ENCODE results near the gene PAQR5. TPM values are rescaled to one million over a fixed set of nuclear protein-coding genes. Genes with fewer than 3 reads are reported as not detected.

PAQR5 gene
- total and polyA plus RNA-seq, 9 of the 15 experiments (the other 6 are each of a cell fraction or from before 2014, with no cell fraction given) = 0.04 to 0.08 TPM; not detected in 7

DNA sequence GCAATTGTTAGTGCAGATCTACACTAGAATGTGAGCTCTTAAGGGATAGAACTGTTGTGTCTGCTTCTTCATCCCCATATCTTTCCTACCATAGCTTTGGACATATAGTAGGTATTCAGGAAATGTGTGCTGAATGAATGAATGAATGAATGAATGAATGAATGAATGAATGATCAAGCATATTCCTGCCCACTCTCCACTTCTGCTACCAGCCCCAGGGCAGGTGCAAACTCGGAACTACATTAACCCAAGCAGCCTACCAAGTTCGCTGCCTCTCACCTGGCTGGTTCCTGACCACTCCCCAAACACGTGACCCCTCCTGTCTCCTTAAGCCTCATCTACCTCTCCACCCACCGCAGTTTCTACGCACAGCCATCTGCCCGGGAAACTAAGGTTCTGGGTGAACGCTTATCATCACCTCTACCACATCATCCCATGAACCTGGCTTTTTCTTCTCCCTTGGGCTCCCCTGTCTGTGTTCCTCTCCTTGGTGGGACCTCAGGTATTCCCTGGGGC, 26.8 kb downstream of the PAQR5 start:
- intact Hi-C loops (cut with micrococcal nuclease) = no loop called here

More for the DNA sequence above, 26.8 kb downstream of the PAQR5 start:
- no peak overlapping the region for H3K9ac ChIP-seq (ENCODE audit: insufficient read depth in 1 of 2, low read depth in 2 of 2, low read length in 2 of 2)
- H3K36me3 ChIP-seq (ENCODE audit: control insufficient read depth, insufficient read depth, low read length) = no peaks in the 10 kb centered on the region
- TF ChIP-seq GTF2A2 (tag; IDR thresholded peaks at IDR 0.05) (no peak), ZNF24 (IDR thresholded peaks at IDR 0.05) (peak; percentile 91), HOXB6 (CRISPR knock-in tag; IDR thresholded peaks at IDR 0.05; ENCODE audit: borderline replicate concordance) (no peak), KHSRP (IDR thresholded peaks at IDR 0.05) (no peak), FOXJ3 (CRISPR knock-in tag; IDR thresholded peaks at IDR 0.05) (no peak), ZNF146 (CRISPR knock-in tag; IDR thresholded peaks at IDR 0.05; ENCODE audit: unreplicated experiment) (no peak), E2F3 (CRISPR knock-in tag; IDR thresholded peaks at IDR 0.05) (no peak)
- TF ChIP-seq, protein P1, sequence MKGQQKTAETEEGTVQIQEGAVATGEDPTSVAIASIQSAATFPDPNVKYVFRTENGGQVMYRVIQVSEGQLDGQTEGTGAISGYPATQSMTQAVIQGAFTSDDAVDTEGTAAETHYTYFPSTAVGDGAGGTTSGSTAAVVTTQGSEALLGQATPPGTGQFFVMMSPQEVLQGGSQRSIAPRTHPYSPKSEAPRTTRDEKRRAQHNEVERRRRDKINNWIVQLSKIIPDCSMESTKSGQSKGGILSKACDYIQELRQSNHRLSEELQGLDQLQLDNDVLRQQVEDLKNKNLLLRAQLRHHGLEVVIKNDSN (CRISPR knock-in tag; IDR thresholded peaks at IDR 0.05) = peak; percentile 14; the same call in 1 of the 2 replicates
- TF ChIP-seq, protein P2, sequence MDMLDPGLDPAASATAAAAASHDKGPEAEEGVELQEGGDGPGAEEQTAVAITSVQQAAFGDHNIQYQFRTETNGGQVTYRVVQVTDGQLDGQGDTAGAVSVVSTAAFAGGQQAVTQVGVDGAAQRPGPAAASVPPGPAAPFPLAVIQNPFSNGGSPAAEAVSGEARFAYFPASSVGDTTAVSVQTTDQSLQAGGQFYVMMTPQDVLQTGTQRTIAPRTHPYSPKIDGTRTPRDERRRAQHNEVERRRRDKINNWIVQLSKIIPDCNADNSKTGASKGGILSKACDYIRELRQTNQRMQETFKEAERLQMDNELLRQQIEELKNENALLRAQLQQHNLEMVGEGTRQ (CRISPR knock-in tag; IDR thresholded peaks at IDR 0.05) = 0 out of 2 replicates have a peak, but pooled peaks have one; percentile 31
- in situ Hi-C loops (cut with MboI) = no loop called here
- DNase-seq (ENCODE audit: extremely low read depth in 1 of 4, low spot score in 3 of 4) = no peak
- ChIA-PET CTCF (ENCODE audit: low intra/inter-chr PET ratio) (no interaction called here), POLR2A (no interaction called here)
- no peaks in the 10 kb centered on the region for H3K79me2 ChIP-seq (ENCODE audit: control insufficient read depth, insufficient read depth, low read length)
- H3K4me2 ChIP-seq (ENCODE audit: insufficient read depth, low read length) = no peak overlapping the region
- ATAC-seq = no peak
- H3K27me3 ChIP-seq (ENCODE audit: control insufficient read depth in 2 of 2, insufficient read depth in 2 of 2, low read length in 2 of 2) = peaks cover 5 to 35% of the 10 kb centered on the region in 2 experiments; a peak in 4 of 5 replicates
- H3K9me3 ChIP-seq (replicated peaks; ENCODE audit: control insufficient read depth, insufficient read depth, low read depth, low read length) = no peaks in the 10 kb centered on the region
- H3K4me3 ChIP-seq = no peak overlapping the region
- no peak overlapping the region for H3K27ac ChIP-seq (ENCODE audit: extremely low read depth, low read depth, low read length)
- H3K4me1 ChIP-seq (replicated peaks in 1 of 2; ENCODE audit: control insufficient read depth in 2 of 2, insufficient read depth in 2 of 2, low read length in 2 of 2) = no peaks in the 10 kb centered on the region
- 2% methylated on average over 7 of the region's 7 CpGs for WGBS (ENCODE audit: insufficient coverage, low coverage, missing lambda C conversion rate)
- no peak for FAIRE-seq
- BruUV-seq (replicated peaks) = no TSS peak
- H4K20me1 ChIP-seq (replicated peaks; ENCODE audit: control insufficient read depth, insufficient read depth, low read length) = no peaks in the 10 kb centered on the region; the same call in 1 of the 2 replicates
- H2AFZ ChIP-seq (ENCODE audit: low read depth, low read length) = no peak overlapping the region
- no peaks in the 10 kb centered on the region for H3K9me1 ChIP-seq (ENCODE audit: control insufficient read depth, insufficient read depth, low read length)
